Fibroblast of peridontal ligament (primary cell): ENCODE data around the gene NFKB1.
A peak's percentile ranks its signal among the peaks of the same experiment; 100 is the strongest.

Source experiments
- DNase-seq: peaks from one replicate; pipeline ENCODE4 v3.0.0-alpha.2; 2010; ENCODE audit errors: extremely low read depth

Gene NFKB1

DNA sequence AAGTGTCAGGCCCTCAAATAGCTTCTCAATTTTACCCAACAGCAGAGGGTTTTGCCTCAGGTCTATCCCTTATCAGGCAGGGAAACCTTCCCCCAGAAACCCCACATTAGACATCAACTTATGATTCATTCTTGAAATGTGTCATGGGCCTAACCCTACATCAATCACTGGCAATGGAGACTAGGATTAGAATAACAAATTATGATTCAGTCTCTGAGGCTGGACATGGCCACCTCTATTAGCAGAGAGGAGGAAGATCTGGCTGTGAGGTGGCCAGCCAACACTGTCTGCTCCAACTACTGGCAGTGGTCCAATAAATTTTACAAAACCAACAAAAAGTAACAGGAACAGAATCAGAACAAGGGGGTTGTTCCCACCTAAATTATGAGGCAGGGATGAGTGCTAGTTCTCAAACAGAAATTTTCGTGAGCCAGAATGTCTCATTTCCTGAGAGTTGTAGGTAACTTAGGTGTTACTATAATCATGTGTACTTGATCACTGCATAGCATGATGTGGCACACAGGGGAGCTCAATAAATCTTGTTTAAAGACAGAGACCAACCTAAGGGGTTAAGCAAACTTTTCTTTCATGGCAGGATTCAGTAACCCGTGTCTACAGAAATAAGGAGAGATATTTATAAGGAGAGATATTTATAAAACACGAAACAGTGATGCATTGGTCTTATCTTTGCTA lies 126.8 kb downstream of the NFKB1 start:
- peak; percentile 8 for DNase-seq

DNA sequence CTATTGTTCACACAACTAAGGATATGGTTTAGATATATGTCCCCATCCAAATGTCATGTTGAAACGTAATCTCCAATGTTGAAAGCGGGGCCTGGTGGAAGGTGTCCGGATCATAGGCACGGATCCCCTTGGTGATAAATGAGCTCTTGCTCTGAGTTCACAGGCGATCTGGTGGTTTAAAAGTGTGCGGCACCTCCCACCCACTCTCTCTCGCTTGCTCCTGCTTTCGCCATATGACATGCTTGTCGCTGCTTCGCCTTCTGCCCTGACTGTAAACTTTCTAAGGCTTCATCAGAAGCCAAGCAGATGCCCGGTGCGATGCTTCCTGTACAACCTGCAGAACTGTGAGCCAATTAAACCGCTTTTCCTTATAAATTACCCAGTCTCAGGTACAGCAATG lies 128.5 kb downstream of the NFKB1 start:
- DNase-seq, result no peak

DNA sequence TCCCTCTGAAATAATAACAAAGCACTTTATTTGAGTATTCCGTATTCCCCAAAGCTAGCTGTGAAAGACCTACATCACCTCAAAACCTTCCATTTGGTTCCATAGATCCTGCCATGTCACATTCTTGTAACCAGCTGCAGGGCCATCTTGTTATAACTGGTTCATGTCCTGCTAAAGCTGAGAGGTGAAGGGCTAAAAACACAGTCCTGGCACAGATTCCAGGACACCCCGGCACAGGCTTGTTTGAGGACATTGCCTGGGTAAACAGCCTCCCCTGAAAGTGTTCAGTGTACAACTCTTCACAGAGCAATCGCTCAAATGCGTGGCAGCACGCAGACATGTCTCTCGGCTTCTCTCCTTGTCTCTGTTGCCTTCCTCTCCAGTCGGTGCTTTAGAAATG lies 130.5 kb downstream of the NFKB1 start:
- DNase-seq, result no peak

DNA sequence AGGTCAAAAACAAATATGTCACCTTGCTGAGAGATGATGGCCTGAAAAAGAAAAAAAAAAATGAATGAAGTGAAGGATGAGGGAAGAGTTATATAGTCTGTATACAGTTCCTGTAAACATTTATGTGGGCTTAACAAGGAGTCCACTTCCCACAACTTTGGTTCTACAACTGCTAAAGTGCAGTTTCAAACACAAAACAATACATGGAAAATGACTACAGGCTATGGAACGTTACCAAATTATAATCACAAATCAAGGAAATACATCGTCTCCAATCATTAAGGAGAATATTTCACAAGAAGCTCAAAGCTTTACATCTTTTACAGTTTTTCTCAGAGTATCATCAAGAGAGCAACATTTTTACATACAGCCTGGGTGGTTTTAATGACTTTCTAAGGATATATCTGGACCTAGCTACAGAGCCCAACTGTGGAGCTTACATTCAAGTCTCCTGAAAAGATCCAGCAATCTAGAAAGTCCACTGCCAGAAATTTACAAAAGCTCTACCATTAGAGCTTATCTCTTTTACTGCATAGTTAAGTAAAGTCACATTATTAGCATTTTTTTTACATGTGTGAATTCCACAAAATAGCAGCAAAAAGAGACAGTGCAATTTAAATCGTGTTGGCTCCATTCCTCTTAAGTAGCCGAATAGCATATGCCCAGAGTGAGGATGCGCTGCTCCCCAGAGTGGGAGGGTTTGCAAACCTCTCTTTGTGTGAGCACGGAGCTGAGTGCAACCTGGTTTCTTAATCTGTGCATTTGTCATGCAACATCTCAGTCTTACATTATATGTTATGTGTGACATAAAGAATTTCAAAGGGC lies 131.3 kb downstream of the NFKB1 start:
- DNase-seq, result no peak

DNA sequence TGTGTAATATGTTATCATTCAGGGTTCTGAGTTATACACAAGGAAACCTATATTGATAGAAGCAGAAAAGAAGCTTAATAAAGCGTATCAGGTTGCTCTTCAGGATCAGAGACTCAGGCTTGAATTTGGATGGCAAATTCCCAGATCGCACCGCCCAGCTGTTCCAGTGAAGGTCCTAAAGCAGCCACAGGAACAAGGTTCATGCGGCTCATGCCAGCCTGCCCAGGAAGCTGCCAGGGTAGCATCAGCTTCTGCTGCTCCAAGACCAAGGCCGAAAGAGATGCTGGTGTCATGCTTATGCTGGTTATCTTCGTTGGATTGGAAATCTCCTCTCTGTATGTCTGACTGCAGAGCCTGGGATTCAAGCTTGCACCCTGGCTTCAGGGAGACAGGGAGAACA lies 131.9 kb downstream of the NFKB1 start:
- DNase-seq, result no peak

DNA sequence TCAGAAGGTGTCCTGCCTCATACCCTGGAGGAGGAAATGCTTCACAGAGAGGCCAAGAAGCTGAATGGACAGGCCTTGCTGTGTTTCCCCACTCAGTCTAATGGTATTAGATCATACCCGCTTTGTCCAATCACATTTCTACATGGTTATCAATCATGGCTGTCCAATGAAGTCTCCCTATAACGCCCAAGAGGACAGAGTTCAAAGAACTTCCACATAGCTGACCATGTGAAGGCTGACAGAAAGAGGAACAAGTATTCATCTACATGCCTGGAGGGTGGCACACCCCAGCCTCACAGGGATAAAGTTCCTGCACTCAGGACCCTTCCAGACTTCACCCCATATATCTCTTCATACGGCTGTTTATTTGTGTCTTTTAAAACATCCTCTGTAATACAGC lies 136.2 kb downstream of the NFKB1 start:
- no peak for DNase-seq

DNA sequence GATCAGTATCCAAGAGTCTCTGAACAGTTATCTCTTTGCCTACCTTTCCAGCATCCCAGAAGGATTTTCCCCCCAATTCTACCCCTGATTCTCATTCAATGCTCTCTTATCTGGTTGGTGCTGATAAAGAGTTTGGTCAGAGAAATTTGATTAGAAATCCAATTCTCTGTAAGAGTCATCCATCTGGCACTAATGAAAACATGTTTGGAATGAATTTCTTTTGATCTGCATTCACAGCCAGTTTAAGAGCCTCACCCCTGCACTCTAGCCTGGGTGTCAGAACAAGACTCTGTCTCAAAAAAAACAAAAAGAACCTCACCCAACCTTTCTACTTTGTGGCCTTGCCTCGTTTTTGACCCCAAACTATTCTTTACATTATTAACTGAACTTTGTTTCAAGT lies 137.5 kb downstream of the NFKB1 start:
- DNase-seq, result no peak

DNA sequence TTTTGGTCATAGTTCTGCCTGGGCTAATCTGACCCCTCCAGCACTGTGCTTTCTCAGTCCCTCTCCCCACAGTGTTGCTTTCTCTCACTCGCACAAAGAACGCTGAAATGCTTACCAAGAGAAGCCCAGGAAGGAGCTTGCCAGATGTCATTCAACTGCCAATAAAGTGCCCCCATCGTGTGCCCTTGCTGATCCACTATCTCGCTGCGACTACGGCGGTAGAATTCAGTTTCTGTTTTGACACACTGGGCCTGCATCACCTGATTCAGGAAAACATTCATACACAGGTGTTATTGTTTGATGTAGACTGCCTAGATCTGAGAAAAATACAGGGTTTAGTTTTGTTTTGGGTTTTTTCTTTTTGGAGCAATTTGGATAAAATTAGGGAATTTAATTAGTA lies 138.4 kb downstream of the NFKB1 start:
- DNase-seq, result no peak

DNA sequence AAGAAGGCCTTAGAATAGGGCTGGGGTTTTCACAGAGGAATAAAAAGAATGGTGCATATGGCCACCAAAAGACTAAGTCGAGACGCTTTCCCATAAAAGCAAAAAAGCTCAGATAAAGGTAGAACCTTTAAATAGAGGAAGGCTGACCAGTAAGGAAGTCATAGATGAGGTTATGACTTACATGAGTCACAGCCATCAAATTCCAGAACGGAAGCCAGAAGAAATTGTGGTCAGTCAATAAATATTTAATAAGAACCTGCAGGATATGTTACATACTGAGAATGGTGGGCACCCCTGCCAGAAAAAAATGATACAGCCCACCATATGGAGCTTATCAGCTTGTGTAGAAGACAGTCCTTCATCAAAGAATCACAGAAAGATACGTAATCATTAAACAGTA lies 139.5 kb downstream of the NFKB1 start:
- no peak for DNase-seq

DNA sequence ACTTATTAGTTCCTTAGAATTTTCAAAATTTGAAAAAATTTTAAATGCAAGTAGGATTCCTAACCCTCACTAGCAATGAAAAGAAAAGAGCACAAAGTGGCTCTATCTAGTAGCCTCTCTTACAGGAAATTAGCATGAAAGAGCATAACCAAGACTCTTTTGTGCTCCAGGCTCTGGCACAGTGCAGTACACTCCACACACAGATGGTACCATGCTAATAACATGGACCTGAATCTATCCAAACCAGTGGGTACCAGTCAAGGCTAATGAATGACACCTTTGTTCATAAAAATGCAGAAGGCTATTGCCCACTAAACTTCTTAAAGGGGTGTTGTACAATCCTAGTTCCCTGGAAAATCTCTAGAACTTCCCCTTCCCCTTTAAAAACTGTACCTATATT lies 140.6 kb downstream of the NFKB1 start:
- DNase-seq, result no peak

DNA sequence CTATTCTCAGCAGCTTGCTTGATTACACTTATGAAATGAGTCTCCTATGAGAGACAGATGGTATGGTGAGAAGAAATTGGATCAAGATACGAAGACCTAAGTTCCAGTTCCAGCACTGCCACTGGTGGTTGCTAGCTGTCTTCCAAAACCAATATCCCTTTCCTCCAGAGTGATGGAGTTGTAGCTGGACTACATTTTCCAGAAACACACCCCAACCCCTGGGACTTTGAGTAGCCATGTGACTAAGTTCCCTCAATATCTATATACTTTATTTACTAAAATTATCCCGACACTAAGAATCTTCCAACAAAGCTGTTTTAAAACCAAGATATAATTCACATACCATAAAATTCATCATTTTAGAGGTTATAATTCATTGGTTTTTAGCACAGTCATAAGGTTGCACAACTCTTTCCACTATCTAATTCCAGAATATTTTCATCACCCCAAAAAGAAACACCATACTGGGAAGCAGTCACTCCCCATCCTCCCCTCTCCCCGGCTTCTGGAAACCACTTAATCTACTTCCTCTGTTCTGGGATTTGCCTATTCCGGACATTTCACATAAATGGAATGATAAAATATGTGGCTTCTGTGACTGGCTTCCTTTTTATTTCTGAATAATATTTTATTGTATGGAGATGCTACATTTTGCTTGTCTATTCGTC lies 141.6 kb downstream of the NFKB1 start:
- peak; percentile 58 for DNase-seq

DNA sequence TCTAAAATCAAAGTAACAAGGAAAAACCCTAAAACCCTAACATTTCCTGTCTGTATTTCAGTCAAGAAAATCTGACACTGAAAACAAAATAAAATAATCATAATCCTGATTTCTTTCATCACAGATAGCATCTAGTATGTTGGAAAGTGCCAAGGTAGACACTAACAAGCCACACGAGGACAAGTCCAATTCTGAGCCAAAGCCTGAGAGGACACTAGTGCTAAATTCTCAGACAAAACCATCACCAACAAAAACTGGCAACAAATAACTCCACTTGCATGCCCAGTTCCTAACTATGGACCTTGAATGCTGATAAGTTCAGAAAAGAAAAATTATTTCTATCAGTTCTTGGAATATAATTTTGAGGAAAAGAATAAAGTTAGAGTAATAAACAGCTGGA lies 146.0 kb downstream of the NFKB1 start:
- DNase-seq, result no peak

DNA sequence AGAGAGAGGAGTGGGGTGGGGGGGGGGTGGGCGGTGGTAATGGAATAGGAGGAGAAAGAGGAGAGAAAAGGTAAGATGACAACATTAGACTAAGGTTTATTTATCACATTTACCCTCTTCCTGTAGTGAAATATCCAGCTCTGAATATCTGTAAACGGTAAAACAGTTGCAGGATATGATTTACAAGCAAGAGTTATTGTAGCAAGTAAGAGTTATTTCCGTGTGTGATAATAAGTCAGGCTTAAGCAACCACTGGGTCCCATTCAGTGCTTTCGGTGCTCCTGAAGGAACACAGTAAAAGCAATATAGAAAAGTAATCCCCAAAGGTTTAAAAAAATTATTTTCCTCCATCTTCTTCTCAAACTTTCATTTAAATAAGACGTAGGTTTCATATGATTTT lies 156.0 kb downstream of the NFKB1 start:
- DNase-seq, result no peak

DNA sequence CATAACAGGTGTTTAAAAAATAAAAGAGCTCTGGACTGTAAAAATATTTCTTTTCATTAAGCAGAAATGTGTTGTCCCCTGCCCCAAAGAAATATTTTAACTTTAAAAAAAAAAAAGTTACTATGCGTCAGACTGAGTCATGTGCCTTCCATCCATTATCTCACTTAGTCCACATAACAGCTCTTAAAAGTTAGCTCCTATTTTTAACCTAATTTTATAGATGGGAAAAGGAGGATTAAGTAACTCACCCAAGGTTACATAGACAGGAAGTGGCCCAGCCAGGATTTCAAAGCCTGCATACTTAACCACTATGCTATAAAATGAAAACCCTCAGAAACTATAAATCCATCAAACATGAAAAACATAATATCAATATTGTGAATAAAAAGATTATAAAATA lies 161.9 kb downstream of the NFKB1 start:
- no peak for DNase-seq

DNA sequence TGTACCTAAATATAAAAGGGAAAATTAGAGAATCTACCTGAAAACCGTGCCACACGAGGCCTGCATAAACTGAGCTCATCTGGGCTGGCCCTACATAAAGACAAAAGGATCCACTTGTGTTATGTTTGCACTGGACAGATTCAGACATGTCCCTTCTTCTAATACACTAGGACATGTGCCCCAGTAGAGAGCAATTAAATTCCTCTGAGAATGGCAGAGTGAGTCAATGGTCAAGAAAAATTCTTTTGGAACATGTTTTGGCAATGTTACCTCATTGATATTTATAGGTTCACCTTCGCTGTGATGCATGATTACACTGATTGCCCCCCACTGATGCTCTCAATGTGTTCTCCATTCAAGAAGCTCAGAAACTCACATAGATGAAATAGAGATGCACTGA lies 164.4 kb downstream of the NFKB1 start:
- DNase-seq, result no peak
